Skin epidermis (tissue), 12 donors: ENCODE measurements around the gene ADA.
"Not testable (repeated sequence)": the region's sequence is repeated elsewhere in the genome, so short reads cannot be mapped to it uniquely, and the experiment has no call there.

Experiments used
- H3K27ac ChIP-seq, 21 experiments: fragments of 200-600 bp; sonication (generic) in 11 of 21; one replicate each; pipeline ENCODE4 v1.5.0; 2020; ENCODE audit warnings: mild to moderate bottlenecking in 3 of 21, inconsistent platforms in 2 of 21, moderate library complexity in 2 of 21
- H3K4me3 ChIP-seq, 7 experiments: fragments of 200-600 bp; sonication (generic) in 2 of 7; one replicate each; pipeline ENCODE4 v1.5.0; 2020; ENCODE audit warnings: inconsistent platforms in 2 of 7, mild to moderate bottlenecking in 2 of 7, moderate library complexity in 1 of 7

The ADA gene

GRCh38 chr20:44651684-44652423, at the start of gene ADA:
Gene ADA, minus strand, starts transcription at chr20:44651699. Its CDS starts 92 bp downstream, at chr20:44651607.
- Histone ChIP-seq H3K27ac (peak within 1 kb of the TSS; percentile 40 to 91 (median 79)), H3K4me3 (peak within 1 kb of the TSS; percentile 61 to 89 (median 71))

- H3K4me3 ChIP-seq = no peak overlapping the region
- no peak overlapping the region for H3K27ac ChIP-seq
These were observed 48.8 kb upstream of the ADA start for GRCh38 chr20:44700306-44700705.

- H3K27ac ChIP-seq = peak overlapping the region in 3 of 21 experiments; percentile 17 to 20 (median 20)
- H3K4me3 ChIP-seq = no peak overlapping the region
These were observed 46.9 kb upstream of the ADA start for GRCh38 chr20:44698351-44698750.

DNA sequence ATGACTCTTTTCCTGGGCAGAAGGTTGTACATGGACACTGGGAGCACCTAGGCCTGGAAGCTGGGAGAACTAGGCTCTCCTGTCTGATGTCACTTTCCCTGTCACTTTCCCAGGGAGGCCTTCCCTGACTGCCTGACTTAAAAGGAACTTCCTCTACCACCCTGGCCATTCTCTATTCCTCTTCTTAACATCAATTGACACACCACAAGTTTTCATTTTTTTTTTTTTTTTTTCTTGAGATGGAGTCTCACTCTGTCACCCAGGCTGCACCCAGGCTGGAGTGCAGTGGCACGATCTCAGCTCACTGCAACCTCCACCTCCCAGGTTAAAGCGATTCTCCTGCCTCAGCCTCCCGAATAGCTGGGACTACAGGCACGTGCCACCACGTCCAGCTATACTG, 45.5 kb upstream of the ADA start:
- peak overlapping the region in 7 of 21 experiments; percentile 11 to 81 (median 72) for H3K27ac ChIP-seq
- not testable (repeated sequence) for H3K4me3 ChIP-seq

- H3K27ac ChIP-seq = peak overlapping the region in 15 of 21 experiments; percentile 22 to 81 (median 54)
- H3K4me3 ChIP-seq = no peak overlapping the region
These were observed 44.8 kb upstream of the ADA start for GRCh38 chr20:44696315-44696714.

GRCh38 chr20:44695674-44696300, 44.3 kb upstream of the ADA start:
- Histone ChIP-seq H3K4me3 (no peak overlapping the region), H3K27ac (peak overlapping the region in 16 of 21 experiments; percentile 7 to 81 (median 58))

DNA sequence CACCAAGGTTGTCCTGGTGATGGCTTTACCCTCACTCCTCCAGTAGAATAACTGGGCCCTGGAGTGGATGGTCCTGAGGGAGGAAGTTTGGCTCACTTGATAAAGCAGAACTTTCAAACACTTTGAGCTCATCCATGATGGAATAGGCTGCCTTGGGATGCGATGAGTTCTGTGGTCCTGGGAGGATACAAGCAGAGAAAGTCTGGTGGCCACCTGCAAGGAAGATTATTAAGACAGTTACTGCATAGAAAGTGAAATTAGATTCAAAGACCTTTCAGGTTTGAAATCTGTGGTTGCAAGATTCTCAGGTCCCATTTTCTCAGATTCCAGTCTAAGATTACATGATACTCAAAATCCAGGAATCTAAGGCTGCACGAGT, 43.8 kb upstream of the ADA start:
- peak overlapping the region in 15 of 21 experiments; percentile 7 to 81 (median 51) for H3K27ac ChIP-seq
- no peak overlapping the region for H3K4me3 ChIP-seq

DNA sequence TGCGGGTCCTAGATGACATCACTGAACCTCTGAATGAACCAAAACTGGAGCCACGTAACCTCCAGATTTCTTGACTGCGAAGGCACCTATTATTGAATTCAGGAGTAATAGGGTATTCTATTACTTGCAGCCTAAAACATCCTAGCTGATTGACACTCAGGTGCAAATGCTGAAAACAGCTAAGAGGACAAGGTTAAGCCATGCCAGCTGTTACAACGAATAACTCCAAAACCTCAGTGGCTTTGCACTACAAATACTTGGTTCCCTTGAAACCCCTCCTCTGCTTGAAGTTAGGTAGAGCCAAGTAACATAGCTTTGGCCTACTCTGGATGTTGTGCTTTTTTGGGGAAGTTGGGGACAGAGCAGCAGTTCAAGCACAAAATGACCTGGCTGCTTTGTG, 42.7 kb upstream of the ADA start:
- Histone ChIP-seq H3K27ac (peak overlapping the region in 14 of 21 experiments; percentile 15 to 81 (median 55)), H3K4me3 (no peak overlapping the region)

GRCh38 chr20:44693627-44694026, 42.1 kb upstream of the ADA start:
- peak overlapping the region in 15 of 21 experiments; percentile 15 to 81 (median 69) for H3K27ac ChIP-seq
- H3K4me3 ChIP-seq = no peak overlapping the region

DNA sequence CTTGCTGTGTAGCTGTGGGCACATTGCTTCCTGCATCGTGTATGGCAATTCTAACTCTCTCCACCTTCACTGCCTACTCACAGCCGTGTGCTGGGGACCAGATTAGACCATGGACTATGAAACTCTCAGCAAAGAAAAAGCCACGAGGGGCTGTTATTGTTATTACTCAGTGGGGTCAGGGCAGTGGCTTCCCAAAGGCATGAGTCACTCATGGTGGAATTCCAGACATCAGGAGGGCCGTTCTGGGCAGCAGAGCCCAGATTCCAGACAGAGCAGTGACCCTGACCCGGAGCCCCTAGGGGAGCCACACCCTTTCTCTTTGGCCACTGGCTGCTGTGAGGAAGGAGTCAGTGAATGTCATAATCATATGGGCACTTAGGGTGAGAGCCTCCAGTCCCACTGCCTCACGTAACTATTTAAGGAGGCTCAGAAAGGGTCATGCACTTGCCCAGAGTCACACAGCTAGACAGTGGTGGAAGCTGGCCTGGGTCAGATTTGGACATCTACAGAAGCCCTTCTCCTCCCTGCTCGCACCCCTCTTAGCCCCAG, 41.5 kb upstream of the ADA start:
- H3K27ac ChIP-seq = peak overlapping the region in 17 of 21 experiments; percentile 18 to 81 (median 62)

GRCh38 chr20:44691424-44692423, 40.2 kb upstream of the ADA start:
- Histone ChIP-seq H3K27ac (peak overlapping the region in 17 of 21 experiments; percentile 0 to 81 (median 60)), H3K4me3 (no peak overlapping the region)

More for the DNA sequence above, 41.5 kb upstream of the ADA start:
- H3K4me3 ChIP-seq = no peak overlapping the region

DNA sequence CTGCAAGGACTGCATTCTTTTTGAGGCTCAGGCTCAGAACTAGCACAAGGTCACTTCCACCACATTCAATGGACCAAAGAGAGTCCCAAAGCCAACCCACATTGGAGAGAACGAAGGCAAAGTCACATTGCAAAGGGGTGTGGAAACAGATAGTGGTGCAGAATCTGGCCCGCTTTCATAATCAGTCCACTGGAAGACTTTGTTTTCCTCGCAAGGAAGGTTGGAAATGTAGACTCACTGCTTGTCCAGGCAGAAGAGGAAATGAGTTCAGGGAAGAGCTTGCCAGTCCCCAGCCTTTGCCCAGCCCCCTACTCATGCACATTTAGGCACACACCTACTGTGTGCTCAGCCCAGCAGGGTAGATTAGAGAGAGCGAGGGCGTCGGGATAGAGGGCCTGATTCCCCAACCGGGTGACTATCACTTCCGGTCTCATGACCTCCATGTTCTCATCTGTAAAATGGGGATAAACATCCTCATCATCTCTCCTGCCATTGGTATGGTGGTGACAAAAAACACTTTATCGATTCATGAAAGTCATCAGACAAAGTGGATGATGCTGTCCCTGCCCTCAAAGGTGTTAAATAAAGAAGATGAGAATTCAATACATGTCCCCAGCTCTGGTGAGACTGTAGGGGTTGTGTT, 39.4 kb upstream of the ADA start:
- H3K4me3 ChIP-seq = no peak overlapping the region
- H3K27ac ChIP-seq = peak overlapping the region in 10 of 21 experiments; percentile 11 to 81 (median 50)

DNA sequence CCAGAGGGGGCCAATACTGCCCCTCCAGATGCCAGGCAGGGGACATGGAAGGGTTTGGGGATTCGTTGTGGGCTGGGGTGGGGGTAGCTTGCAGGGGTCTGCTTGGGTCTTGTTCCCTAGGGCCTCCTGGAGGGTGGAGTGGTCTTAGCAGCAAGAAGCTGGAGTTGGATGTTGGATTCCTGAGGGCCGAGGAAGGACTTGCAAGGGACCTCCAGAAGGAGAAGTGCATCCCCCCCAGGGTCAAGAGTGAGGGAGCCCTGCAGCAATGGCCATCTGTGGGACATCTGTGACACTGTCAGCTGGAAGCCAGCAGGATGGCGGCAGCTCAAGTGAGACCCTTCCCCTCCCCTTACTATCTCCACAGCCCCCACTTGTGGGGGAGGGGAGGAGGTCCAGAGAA, 38.3 kb upstream of the ADA start:
- Histone ChIP-seq H3K4me3 (no peak overlapping the region), H3K27ac (peak overlapping the region in 1 of 21 experiments; percentile 11)

DNA sequence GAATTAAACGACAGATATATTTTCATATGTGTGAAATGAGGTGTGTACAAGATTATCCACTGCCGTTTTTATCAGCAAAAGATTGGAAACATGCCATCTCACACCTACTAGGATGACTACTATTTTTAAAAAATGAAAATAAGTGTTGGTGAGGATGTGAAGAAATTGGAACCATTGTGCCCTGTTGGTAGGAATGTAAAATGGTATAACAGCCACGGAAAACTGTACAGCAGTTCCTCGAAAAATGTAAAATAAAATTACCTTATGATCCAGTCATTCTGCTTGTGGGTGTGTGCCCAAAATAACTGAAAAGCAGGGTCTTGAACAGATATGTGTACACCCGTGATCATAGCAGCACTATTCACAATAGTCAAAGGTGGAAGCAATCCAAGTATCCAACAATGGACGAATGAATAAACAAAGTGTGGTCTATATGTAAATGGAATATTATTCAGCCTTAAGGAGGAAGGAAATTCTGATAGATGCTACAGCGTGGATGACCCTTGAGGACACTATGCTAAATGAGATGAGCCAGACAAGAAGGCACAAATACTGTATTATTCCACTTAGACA, 36.6 kb upstream of the ADA start:
- Histone ChIP-seq H3K27ac (no peak overlapping the region), H3K4me3 (no peak overlapping the region)

DNA sequence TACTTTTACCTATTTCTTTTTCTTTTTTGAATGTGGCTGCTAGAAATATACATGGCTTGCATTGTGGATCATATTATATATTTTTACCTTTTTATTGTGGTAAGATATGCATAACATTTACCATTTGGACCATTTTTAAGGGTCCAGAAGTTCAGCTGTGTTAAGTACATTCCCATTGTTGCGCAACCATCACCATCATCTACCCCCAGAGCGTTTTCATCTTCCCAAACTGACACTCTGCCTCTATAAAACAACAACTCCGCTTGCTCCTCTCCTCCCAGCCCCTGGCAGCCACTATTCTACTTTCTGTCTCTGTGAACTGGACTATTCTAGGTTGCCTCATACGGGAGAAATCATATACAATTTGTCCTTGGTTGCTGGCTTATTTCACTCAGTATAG, 35.4 kb upstream of the ADA start:
- Histone ChIP-seq H3K27ac (no peak overlapping the region), H3K4me3 (no peak overlapping the region)

DNA sequence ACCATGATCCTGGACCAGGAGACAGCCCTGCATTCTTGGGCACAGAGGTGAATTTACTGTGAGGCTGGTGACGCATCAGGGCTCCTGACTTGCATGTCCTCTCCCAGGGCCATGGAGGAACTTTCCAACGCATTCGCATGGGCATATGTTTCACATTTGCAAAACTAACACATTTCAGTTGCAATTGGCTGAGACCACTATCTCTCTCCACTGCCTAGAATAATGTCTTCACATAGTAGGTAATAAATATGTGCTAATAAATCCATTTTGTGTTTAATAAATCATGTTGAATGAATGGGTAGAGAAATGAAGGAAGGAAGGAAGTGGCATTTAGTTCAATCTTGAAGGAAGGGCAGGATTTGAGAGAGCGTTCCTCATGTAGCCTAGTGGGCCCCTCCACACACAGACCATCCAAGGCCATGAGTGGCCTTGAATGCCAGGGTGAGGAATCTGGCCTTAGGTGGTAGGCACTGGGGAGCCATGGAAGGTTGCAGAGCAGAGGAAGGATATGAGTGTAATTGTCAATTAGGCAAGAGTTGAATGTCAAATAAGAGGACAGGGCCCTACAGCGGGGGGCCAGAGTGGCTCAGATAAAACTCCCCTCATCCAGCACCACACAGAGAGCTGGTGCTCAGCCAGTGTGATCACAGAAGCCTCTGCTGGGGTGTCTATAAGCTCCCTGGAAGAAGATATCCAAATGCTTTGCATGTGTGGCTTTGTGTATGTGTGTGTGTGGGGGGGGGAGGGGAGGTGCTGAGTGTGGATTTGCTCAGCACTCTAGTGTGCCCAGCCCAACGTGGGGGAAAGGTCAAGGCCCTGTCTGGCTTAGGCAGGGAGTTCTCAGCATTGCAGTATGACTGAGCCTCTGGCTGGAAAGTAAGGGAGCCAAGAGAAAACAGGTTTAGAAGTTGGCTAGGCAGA, 32.8 kb upstream of the ADA start:
- H3K27ac ChIP-seq = no peak overlapping the region
- H3K4me3 ChIP-seq = no peak overlapping the region

GRCh38 chr20:44683263-44684046, 32.0 kb upstream of the ADA start:
- Histone ChIP-seq H3K4me3 (no peak overlapping the region), H3K27ac (no peak overlapping the region)
